Right hindlimb (tissue), 1 donor: Measurements from ENCODE around the gene AACS.
A peak's percentile ranks its signal among the peaks of the same experiment; 100 is the strongest.
"Not testable (repeated sequence)": the region's sequence is repeated elsewhere in the genome, so short reads cannot be mapped to it uniquely, and the experiment has no call there.

Source experiments
- DNase-seq: peaks from one replicate; pipeline ENCODE4 v3.0.0-alpha.2; 2018

AACS gene

GRCh38 chr12:125092872-125093680 lies 27.8 kb downstream of the AACS start:
- DNase-seq: no peak

GRCh38 chr12:125093681-125094330 lies 28.6 kb downstream of the AACS start:
- DNase-seq: peak; percentile 41

- no peak for DNase-seq
These were observed 31.7 kb downstream of the AACS start for GRCh38 chr12:125096894-125097293.

GRCh38 chr12:125097427-125097826 lies 32.2 kb downstream of the AACS start:
- DNase-seq: no peak

- DNase-seq: no peak
These were observed 33.6 kb downstream of the AACS start for GRCh38 chr12:125098676-125099408.

- no peak for DNase-seq
These were observed 34.2 kb downstream of the AACS start for GRCh38 chr12:125099409-125099782.

- no peak for DNase-seq
These were observed 35.6 kb downstream of the AACS start for GRCh38 chr12:125100551-125101434.

- DNase-seq: no peak
These were observed 39.7 kb downstream of the AACS start for GRCh38 chr12:125104982-125105381.

- DNase-seq: no peak
These were observed 40.4 kb downstream of the AACS start for GRCh38 chr12:125105600-125105999.

- DNase-seq: no peak
These were observed 45.6 kb downstream of the AACS start for GRCh38 chr12:125110641-125111360.

GRCh38 chr12:125111403-125111802 lies 46.2 kb downstream of the AACS start:
- DNase-seq: no peak

GRCh38 chr12:125112614-125113013 lies 47.4 kb downstream of the AACS start:
- DNase-seq: not testable (repeated sequence)

GRCh38 chr12:125113263-125113662 lies 48.0 kb downstream of the AACS start:
- DNase-seq: no peak

GRCh38 chr12:125113789-125114188 lies 48.6 kb downstream of the AACS start:
- no peak for DNase-seq

- DNase-seq: no peak
These were observed 49.3 kb downstream of the AACS start for GRCh38 chr12:125114365-125115141.

- DNase-seq: no peak
These were observed 55.3 kb downstream of the AACS start for GRCh38 chr12:125120566-125120965.

- DNase-seq: no peak
These were observed 55.9 kb downstream of the AACS start for GRCh38 chr12:125121106-125121505.

GRCh38 chr12:125122668-125123067 lies 57.4 kb downstream of the AACS start:
- DNase-seq: no peak

GRCh38 chr12:125124320-125124966 lies 59.2 kb downstream of the AACS start:
- DNase-seq: no peak

- DNase-seq: no peak
These were observed 60.0 kb downstream of the AACS start for GRCh38 chr12:125125271-125125670.
